GM18502 (cell line): ENCODE measurements around the gene EVA1C.
"Not testable (repeated sequence)": the region's sequence is repeated elsewhere in the genome, so short reads cannot be mapped to it uniquely, and the experiment has no call there.

Source experiments
- ATAC-seq: cut with Tn5 transposase; IDR thresholded peaks from one replicate; pipeline ENCODE4 v1.9.1; 2021; ENCODE audit warnings: mild to moderate bottlenecking; ENCODE audit not compliant: unreplicated experiment, poor library complexity

The EVA1C gene

DNA sequence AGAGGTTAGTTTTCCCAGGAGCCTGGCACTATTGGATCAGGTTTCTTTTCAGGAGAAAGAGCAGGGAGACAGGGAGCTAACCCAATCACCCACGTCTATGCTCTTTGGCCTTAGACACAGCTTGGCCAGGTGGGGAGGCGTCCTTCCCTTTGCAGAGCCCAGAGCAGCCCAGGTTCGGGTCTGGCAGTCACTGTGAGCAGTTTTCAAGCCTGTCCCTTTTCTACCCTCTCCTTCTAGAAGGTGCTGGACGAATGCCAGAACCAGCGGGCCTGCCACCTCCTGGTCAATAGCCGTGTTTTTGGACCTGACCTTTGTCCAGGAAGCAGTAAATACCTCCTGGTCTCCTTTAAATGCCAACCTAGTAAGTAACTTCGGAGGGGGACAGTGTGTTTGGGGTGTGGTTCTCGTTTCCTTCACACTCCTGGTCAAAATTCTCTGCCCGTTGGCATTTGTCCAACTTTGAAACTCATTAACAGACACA, 44.9 kb downstream of the EVA1C start:
- ATAC-seq, result no peak

- ATAC-seq, result no peak
These were observed 45.5 kb downstream of the EVA1C start for GRCh38 chr21:32457962-32458361.

DNA sequence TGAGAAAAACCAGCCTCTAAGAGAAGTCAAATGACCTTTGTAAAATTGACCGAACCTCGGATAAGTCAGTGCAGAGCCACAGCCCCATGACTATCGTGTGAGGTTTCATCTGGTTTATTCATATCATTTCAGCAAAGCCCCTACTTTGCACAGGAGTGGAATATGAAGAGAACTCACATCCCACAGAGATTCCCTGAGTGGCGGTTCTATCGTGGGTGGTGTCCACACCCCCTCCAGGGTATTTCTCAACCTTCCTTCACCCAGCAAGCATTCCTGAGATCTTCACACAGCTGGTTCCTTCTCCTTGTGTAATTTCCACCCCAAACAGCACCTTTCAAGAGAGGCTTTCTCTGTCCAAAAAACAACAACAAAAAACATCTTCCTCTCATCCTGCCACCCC, 47.5 kb downstream of the EVA1C start:
- no peak for ATAC-seq

DNA sequence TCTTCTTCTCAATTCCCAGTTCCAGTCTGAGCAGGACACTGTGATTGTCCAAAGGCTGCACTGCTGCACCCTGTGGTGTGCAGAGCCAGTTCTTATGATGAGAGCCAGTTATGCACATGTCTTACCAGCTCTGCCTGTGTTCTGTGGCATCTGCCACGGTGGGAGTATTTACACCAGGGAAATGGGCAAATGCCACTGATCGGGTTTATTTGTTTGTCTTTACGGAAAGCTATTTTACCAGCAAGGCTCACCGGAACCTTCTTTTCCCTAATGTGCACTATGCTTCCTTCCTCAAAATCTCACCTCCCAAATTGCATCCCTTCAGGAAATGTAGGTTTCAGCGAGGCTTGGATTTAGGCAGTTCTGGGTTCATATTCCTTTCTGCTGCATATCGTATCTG, 49.0 kb downstream of the EVA1C start:
- no peak for ATAC-seq

DNA sequence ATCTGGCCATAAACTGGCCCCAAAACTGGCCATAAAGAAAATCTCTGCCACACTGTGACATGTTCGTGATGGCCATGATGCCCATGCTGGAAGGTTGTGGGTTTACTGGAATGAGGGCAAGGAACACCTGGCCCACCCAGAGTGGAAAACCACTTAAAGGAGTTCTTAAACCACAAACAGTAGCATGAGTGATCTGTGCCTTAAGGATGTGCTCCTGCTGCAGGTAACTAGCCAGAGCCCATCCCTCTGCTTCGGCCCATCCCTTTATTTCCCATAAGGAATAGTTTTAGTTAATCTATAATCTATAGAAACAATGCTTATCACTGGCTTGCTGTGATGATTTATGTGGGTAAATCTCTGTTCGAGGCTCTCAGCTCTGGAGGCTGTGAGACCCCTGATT, 50.1 kb downstream of the EVA1C start:
- ATAC-seq, result not testable (repeated sequence)

DNA sequence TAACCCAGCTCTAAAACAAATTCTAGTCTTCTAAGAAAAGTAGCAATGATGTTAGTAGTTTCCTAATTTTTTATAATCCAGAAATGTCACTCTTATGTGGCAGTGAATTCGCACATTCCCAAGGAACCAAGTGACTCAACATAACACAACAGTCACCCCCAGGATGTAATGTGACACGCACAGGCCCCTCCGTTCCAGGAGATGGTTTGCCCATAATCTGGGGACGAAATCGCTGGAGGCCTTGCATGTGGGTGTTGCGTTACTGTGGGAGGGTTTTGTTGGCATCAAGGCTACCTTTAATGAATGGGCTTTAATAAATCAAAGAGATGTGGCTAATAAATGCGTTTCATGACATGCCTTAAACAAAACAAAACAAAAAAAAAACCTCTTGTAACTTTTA, 50.9 kb downstream of the EVA1C start:
- no peak for ATAC-seq

DNA sequence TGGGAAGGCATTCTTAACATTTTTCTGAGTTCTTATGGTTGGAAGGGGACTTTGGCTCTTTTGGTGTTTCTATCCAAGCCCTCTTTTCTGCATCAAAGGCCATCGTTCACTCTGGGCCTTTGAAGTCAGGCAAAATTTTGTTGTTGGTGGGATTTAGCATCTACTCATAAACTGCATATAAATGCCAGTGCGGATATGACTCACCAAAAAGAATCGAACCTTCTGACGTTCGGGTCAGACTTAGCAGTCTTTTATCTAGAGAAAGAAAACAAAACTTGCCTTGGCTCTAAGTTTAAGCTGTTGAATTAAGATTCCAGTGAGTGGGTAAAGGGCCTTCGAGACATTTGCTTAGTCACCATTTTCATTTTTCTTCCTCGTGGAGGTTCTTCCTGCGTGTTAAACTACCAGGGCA, 51.4 kb downstream of the EVA1C start:
- no peak for ATAC-seq

DNA sequence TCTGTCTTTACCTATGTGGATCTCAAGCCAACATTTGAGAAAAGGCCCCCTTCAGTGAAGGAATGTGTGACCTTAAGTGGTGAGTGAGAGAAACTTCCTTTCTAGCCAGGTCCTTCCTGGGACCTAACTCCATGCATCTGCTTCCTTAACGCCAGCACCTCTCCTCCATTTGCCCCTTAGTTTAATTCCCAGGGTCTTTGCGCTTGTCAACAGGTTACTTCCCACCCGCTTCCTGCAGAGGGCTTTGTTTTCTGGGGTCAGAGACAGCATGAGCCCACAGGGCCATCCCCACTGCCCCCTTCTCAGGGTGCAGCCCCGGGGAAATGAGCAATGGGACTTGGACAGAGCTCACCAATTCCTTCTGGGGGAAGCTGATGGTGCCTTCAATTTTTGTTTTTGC, 54.8 kb downstream of the EVA1C start:
- no peak for ATAC-seq

DNA sequence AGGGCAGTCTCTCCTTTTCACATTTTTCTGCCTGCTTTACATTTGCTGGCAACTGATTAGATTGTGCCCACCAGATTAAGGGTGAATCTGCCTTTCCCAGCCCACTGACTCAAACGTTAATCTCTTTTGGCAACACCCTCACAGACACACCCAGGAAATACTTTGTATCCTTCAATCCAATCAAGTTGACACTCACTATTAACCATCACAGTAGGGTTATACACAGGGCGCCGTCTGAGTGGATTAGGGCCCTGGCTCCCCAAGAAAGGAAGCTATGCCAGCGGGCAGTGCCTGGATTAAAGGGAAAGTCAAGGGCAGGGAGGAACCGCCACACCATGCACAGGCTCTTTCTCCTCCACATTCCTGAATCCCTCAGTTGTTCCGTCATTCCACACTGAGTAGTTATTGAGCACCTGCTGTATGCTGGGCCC, 56.2 kb downstream of the EVA1C start:
- no peak for ATAC-seq

GRCh38 chr21:32469628-32470027, 57.1 kb downstream of the EVA1C start:
- no peak for ATAC-seq

- no peak for ATAC-seq
These were observed 57.7 kb downstream of the EVA1C start for GRCh38 chr21:32470206-32470605.

DNA sequence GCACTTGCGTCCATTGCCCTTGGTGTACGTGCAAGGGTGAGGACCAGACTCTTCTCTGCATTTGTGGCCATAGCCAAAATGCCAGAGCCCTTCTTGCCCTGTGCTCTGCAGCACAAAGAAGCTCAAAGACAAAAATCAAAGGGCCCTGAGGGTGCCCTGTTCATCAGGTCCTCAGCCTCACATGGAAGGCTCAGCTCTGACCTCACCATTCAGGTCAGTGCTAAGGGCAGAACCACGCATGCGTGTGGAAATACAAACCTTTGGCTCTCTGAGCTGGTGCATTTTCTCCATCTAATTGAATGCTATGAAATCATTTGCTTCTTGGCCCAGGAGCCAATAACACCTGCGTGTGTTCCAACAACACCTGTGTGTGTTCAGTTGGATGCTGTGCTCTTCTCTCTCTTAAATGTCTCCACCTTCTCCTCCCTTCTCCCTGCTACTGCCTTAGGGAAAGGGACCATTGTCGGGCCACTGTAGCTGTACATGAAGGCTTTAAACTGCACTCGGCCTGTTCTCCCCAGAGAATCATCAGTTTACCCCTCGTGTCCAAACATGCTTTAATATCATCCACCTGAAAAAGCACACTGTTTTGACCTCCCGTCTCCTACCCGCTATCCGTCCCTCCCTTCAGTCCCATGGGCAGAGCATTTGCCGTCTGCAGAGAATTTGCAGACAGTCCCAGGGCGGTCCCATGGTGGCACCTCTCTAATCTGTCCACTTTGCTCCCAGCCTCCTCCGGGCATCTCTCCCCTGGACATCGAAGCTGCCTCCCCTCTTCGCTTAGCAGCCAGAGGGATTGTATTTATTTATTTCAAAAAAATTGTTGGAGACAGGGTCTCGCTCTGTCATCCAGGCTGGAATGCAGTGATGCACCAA, 60.6 kb downstream of the EVA1C start:
- ATAC-seq, result no peak

GRCh38 chr21:32474179-32475059, 61.9 kb downstream of the EVA1C start:
- no peak for ATAC-seq

DNA sequence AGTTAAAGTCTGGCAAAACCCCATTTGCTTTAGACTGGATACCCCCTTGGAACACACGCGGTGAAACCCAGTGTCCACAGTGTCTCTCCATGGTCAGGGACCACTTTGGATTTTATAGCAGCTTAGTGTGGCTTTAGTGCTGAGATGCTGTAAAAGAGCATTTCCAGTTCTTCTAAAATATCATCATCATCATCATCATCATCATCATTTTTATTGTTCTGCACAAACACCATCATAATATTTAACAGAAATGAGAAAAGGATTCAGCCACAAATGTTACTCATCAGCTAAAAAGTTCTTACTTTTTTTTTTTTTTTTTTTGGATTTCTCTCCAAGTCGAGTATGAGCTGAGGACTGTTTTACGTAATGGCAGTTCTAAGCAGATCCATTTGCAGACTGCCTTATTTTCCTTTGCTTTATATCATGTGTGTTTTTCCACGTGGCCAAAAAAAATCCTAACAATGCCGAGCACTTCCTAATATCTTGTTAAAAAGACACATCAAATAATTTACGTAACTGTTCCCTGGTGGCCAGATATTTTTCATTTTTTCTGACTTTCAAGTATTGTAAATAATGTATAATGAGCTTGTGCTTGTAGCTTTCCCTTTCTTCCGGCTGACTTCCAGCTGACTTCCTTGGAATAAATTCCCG, 62.8 kb downstream of the EVA1C start:
- no peak for ATAC-seq

GRCh38 chr21:32476661-32477423, 64.3 kb downstream of the EVA1C start:
- no peak for ATAC-seq

DNA sequence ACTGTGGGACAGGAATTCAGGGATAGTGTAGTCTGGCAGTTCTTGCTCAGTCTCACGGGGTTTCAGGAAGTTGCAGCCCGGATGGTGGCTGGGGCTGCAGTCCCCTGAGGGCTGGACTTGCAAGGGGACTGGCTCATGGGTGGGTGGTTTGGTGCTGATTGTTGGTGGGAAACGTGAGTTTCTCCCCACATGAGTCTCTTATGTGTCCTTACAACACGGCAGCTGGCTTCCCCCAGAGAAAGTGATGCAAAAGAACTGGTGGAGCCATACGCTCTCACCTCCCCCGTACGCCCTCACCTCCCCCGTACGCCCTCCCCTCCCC, 64.9 kb downstream of the EVA1C start:
- ATAC-seq, result no peak

GRCh38 chr21:32481875-32482408, 69.4 kb downstream of the EVA1C start:
- ATAC-seq, result no peak

DNA sequence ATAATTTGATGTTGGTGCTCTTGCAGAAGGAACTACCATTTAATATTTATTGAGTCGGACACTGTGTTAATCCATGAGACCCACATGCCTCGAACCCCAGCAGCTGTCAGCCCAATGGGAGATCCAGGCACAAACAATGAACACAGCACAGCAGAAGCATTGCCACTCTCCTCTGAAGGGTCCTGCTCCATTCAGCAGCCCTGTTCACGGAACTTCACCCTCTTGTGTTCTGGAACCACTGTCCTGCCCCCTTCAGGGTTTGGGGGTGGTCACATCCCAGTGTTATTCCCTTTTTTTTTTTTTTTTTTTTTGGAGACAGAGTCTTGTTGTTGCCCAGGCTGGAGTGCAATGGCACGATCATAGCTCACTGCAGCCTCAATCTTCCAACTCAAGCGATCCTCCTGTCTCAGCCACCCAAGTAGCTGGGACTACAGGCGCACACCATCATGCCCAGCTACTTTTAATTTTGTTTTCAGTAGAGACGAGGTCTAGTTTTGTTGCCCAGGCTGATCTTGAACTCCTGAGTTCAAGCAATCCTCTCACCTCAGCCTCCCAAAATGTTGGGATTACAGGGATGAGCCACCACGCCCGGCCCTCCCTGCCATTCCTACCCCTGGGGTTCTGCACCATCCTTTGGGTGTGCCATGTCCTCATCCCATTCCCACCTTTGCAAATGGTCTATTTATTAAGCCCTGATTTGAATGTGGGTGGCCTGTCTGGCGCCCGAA, 70.2 kb downstream of the EVA1C start:
- no peak for ATAC-seq

DNA sequence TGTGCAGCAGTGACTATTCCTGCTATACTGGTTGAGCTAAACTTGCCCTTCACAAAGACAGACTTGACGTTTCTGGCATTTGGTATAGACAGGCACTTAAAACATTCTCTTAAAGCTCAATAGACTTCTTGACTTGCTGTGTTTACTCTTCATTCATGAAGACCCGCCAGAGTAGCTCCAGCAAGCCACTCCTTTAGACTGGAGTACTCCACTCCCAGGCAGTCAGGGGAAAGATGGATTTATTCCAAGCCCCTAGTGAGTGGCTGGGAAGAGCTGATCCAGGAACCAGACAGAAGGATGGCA, 70.7 kb downstream of the EVA1C start:
- ATAC-seq, result no peak
